A673 (cell line): Measurements from ENCODE around the gene FOXC1. TPM values are rescaled to one million over a fixed set of nuclear protein-coding genes. Genes with fewer than 3 reads are reported as not detected.

Experiments used
- BruUV-seq: library from RNA; stranded (reverse); fragments of 400-500 nt; replicated peaks from 2 replicates; lab custom pipeline; 2021; lab: Mats Ljungman, UMichigan
- CTCF ChIA-PET: fragments of 300-600 bp; sonication (Branson Sonifier 250); formaldehyde crosslinking; loops from one replicate; lab custom pipeline; 2022; ENCODE audit warnings: antibody characterized with exemption; lab: Charles Lee
- POLR2A ChIA-PET: fragments of 300-600 bp; sonication (Branson Sonifier 250); formaldehyde crosslinking; loops from one replicate; lab custom pipeline; 2022; ENCODE audit warnings: antibody characterized with exemption; ENCODE audit not compliant: low non-redundant PET; lab: Charles Lee
- DNase-seq: peaks from one replicate; pipeline ENCODE4 v3.0.0-alpha.2; 2015; ENCODE audit warnings: low spot score
- H3K27ac ChIP-seq: fragments of 200-600 bp; sonication (generic); 2 replicates; pipeline ENCODE4 v1.5.1; 2016; ENCODE audit warnings: mixed run types, low read depth, mild to moderate bottlenecking, mixed read lengths, antibody characterized with exemption, low read length; ENCODE audit not compliant: poor library complexity, severe bottlenecking
- H3K27me3 ChIP-seq: fragments of 200-600 bp; sonication (generic); replicated peaks from 2 replicates; pipeline ENCODE4 v1.6.1; 2017; ENCODE audit warnings: mixed run types, low read depth, mild to moderate bottlenecking, mixed read lengths, antibody characterized with exemption, low read length; ENCODE audit not compliant: insufficient read depth, poor library complexity
- H3K36me3 ChIP-seq: fragments of 200-600 bp; sonication (generic); 2 replicates; pipeline ENCODE4 v1.6.1; 2016; ENCODE audit warnings: mixed run types, mild to moderate bottlenecking, mixed read lengths, antibody characterized with exemption, low read length; ENCODE audit not compliant: insufficient read depth, poor library complexity, severe bottlenecking
- H3K4me1 ChIP-seq: fragments of 200-600 bp; sonication (generic); 2 replicates; pipeline ENCODE4 v1.6.1; 2017; ENCODE audit warnings: mixed run types, mild to moderate bottlenecking, mixed read lengths, antibody characterized with exemption, low read length; ENCODE audit not compliant: insufficient read depth, poor library complexity, severe bottlenecking
- H3K4me3 ChIP-seq: fragments of 200-600 bp; sonication (generic); 2 replicates; pipeline ENCODE4 v1.5.1; 2016; ENCODE audit warnings: low read depth, mixed run types, mild to moderate bottlenecking, mixed read lengths, low read length; ENCODE audit not compliant: poor library complexity, severe bottlenecking
- H3K9me3 ChIP-seq: fragments of 200-600 bp; sonication (generic); 2 replicates; pipeline ENCODE4 v1.6.1; 2016; ENCODE audit warnings: mixed run types, low read depth, mild to moderate bottlenecking, mixed read lengths, antibody characterized with exemption, low read length; ENCODE audit not compliant: poor library complexity, severe bottlenecking
- CTCF ChIP-seq: fragments of 300-800, 200-600 bp; sonication (generic); conservative IDR thresholded peaks from 2 replicates; pipeline ENCODE4 v1.5.1; 2017; ENCODE audit warnings: low read depth, mild to moderate bottlenecking, antibody characterized with exemption, low read length, moderate library complexity, mixed read lengths
- EZH2 ChIP-seq: fragments of 200-600 bp; sonication (generic); IDR thresholded peaks from 2 replicates; pipeline ENCODE4 v1.6.1; 2017; ENCODE audit warnings: borderline replicate concordance, low read depth, mild to moderate bottlenecking, mixed read lengths, antibody characterized with exemption, low read length; ENCODE audit not compliant: poor library complexity, severe bottlenecking
- intact Hi-C: fragments of 100-400 bp; cut with micrococcal nuclease; formaldehyde crosslinking; loops from one replicate; pipeline ENCODE4 v1.10.0; 2022; ENCODE audit not compliant: unreplicated experiment
- total RNA-seq: library from RNA; stranded (reverse); gene quantifications from 2 replicates; pipeline ENCODE4 v1.2.3, GENCODE V29; 2021

FOXC1 gene
- total RNA-seq, 1 experiment from 2014 or later = 0.49 TPM

GRCh38 chr6:1611572-1612298, 2.0 kb downstream of the FOXC1 start:
- peak; percentile 40 for DNase-seq
- no peak overlapping the region for H3K27ac ChIP-seq
- H3K9me3 ChIP-seq = no peaks in the 10 kb centered on the region
- TF ChIP-seq EZH2 (no peak), CTCF (no peak)
- ChIA-PET CTCF (interaction anchor here (0.6 to 1.6 kb wide), 5 partner anchors 9 to 1699 kb away, joined by 3 to 7 read pairs (median 4); no protein-coding TSS in a partner anchor), POLR2A (no interaction called here)
- no TSS peak for BruUV-seq
- intact Hi-C loops = loop anchor here (5.0 kb wide), 1 partner anchor 76 kb away; no protein-coding TSS in a partner anchor
- H3K36me3 ChIP-seq = no peaks in the 10 kb centered on the region
- peaks cover 25% of the 10 kb centered on the region for H3K4me1 ChIP-seq
- H3K4me3 ChIP-seq = peak overlapping the region; percentile 52
- peaks cover 67% of the 10 kb centered on the region for H3K27me3 ChIP-seq

DNA sequence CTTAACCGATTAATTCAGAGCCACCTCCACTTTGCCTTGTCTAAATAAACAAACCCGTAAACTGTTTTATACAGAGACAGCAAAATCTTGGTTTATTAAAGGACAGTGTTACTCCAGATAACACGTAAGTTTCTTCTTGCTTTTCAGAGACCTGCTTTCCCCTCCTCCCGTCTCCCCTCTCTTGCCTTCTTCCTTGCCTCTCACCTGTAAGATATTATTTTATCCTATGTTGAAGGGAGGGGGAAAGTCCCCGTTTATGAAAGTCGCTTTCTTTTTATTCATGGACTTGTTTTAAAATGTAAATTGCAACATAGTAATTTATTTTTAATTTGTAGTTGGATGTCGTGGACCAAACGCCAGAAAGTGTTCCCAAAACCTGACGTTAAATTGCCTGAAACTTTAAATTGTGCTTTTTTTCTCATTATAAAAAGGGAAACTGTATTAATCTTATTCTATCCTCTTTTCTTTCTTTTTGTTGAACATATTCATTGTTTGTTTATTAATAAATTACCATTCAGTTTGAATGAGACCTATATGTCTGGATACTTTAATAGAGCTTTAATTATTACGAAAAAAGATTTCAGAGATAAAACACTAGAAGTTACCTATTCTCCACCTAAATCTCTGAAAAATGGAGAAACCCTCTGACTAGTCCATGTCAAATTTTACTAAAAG, 2.7 kb downstream of the FOXC1 start:
- H3K27ac ChIP-seq = no peak overlapping the region

DNA sequence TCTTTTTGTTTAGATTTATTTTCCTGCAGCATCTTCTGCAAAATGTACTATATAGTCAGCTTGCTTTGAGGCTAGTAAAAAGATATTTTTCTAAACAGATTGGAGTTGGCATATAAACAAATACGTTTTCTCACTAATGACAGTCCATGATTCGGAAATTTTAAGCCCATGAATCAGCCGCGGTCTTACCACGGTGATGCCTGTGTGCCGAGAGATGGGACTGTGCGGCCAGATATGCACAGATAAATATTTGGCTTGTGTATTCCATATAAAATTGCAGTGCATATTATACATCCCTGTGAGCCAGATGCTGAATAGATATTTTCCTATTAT, 3.2 kb downstream of the FOXC1 start:
- H3K27ac ChIP-seq = no peak overlapping the region
- BruUV-seq = no TSS peak
- H3K36me3 ChIP-seq = no peaks in the 10 kb centered on the region
- H3K27me3 ChIP-seq = peaks cover 55% of the 10 kb centered on the region
- H3K9me3 ChIP-seq = no peaks in the 10 kb centered on the region
- intact Hi-C loops = loop anchor here (5.0 kb wide), 1 partner anchor 74 kb away; no protein-coding TSS in a partner anchor
- ChIA-PET POLR2A (no interaction called here), CTCF (no interaction called here)
- TF ChIP-seq EZH2 (no peak), CTCF (no peak)
- H3K4me1 ChIP-seq = peaks cover 13% of the 10 kb centered on the region
- no peak for DNase-seq
- peak overlapping the region; percentile 34 for H3K4me3 ChIP-seq

More for the DNA sequence above, 2.7 kb downstream of the FOXC1 start:
- Histone ChIP-seq H3K36me3 (no peaks in the 10 kb centered on the region), H3K9me3 (no peaks in the 10 kb centered on the region), H3K4me1 (peaks cover 18% of the 10 kb centered on the region), H3K27me3 (peaks cover 60% of the 10 kb centered on the region), H3K4me3 (peak overlapping the region; percentile 52)
- no peak for DNase-seq
- TF ChIP-seq CTCF (no peak), EZH2 (peak; percentile 76)
- no TSS peak for BruUV-seq
- ChIA-PET POLR2A (no interaction called here), CTCF (interaction anchor here (1.6 kb wide), 1 partner anchor 74 kb away, joined by 6 read pairs; no protein-coding TSS in a partner anchor)
- intact Hi-C loops = loop anchor here (5.0 kb wide), 1 partner anchor 75 kb away; no protein-coding TSS in a partner anchor
